Breast epithelium (tissue), 3 donors: ENCODE data around the gene POU5F1.

Source experiments
- CTCF ChIP-seq, 3 donors: fragments of 450-650 bp; IDR thresholded peaks; one replicate each; pipeline ENCODE4 v1.5.1; 2016 to 2017; ENCODE audit warnings: antibody characterized with exemption in 3 of 3, mild to moderate bottlenecking in 3 of 3, moderate library complexity in 3 of 3
- POLR2A ChIP-seq: fragments of 450-650 bp; IDR thresholded peaks from one replicate; pipeline ENCODE4 v1.6.1; 2016; ENCODE audit warnings: antibody characterized with exemption, mild to moderate bottlenecking, moderate library complexity
- POLR2AphosphoS5 ChIP-seq, 3 donors: sonication (generic); formaldehyde crosslinking; IDR thresholded peaks; one replicate each; pipeline ENCODE4 v1.6.1; 2017; ENCODE audit warnings: antibody characterized with exemption in 3 of 3

GRCh38 chr6:31135710-31136109 is 34.8 kb downstream of the POU5F1 start:
- TF ChIP-seq POLR2A (no peak), CTCF (IDR thresholded peaks at IDR 0.05) (no peak), POLR2AphosphoS5 (IDR thresholded peaks at IDR 0.05) (no peak)
